Panc1 (cell line): ENCODE measurements around the gene VDR. TPM values are rescaled to one million over a fixed set of nuclear protein-coding genes. Genes with fewer than 3 reads are reported as not detected.

Source experiments
- ATAC-seq: fragments of 200-7000 bp; cut with Tn5 transposase; 2 replicates; pipeline ENCODE4 v1.9.1; 2020; ENCODE audit warnings: mild to moderate bottlenecking, moderate library complexity
- BruUV-seq: library from RNA; stranded (reverse); fragments of 400-500 nt; replicated peaks from 2 replicates; lab custom pipeline; 2021; lab: Mats Ljungman, UMichigan
- CTCF ChIA-PET: fragments of 300-600 bp; sonication (Branson Sonifier 250); formaldehyde crosslinking; loops from one replicate; lab custom pipeline; 2022; ENCODE audit warnings: antibody characterized with exemption; lab: Charles Lee
- POLR2A ChIA-PET: fragments of 300-600 bp; sonication (Branson Sonifier 250); formaldehyde crosslinking; loops from one replicate; lab custom pipeline; 2022; ENCODE audit warnings: antibody characterized with exemption; lab: Charles Lee
- DNase-seq: peaks from one replicate; pipeline ENCODE4 v3.0.0-alpha.2; 2010; ENCODE audit warnings: low read depth, low spot score
- H3K27ac ChIP-seq: 2 replicates; pipeline ENCODE4 v1.5.1; 2011; ENCODE audit warnings: mild to moderate bottlenecking, low read length, inconsistent platforms
- H3K27me3 ChIP-seq: fragments of 200-500 bp; sonication (Bioruptor generic); 2 replicates; pipeline ENCODE4 v1.6.0; 2014; ENCODE audit warnings: low read length, inconsistent platforms; ENCODE audit not compliant: control insufficient read depth, insufficient read depth
- H3K36me3 ChIP-seq: fragments of 200-500 bp; sonication (Bioruptor generic); 2 replicates; pipeline ENCODE4 v1.5.1; 2014; ENCODE audit warnings: inconsistent platforms, mild to moderate bottlenecking, low read length, moderate library complexity; ENCODE audit not compliant: control insufficient read depth, insufficient read depth
- H3K4me1 ChIP-seq: 2 replicates; pipeline ENCODE4 v1.5.1; 2011; ENCODE audit warnings: inconsistent platforms, mild to moderate bottlenecking, low read length, moderate library complexity; ENCODE audit not compliant: control insufficient read depth, insufficient read depth
- H3K4me3 ChIP-seq, 2 experiments: 2 replicates each; pipeline ENCODE4 v1.5.1; 2011 to 2012; ENCODE audit warnings: low read depth in 2 of 2, low read length in 2 of 2, mild to moderate bottlenecking in 2 of 2, inconsistent platforms in 1 of 2, moderate library complexity in 1 of 2
- H3K9me3 ChIP-seq: fragments of 200-500 bp; sonication (Bioruptor generic); 2 replicates; pipeline ENCODE4 v1.5.1; 2014; ENCODE audit warnings: low read depth, mild to moderate bottlenecking, inconsistent platforms, low read length, moderate library complexity; ENCODE audit not compliant: control insufficient read depth, insufficient read depth
- POLR2AphosphoS5 ChIP-seq: IDR thresholded peaks from 2 replicates; pipeline ENCODE4 v1.6.1; 2012; ENCODE audit warnings: mild to moderate bottlenecking, low read depth, low read length, moderate library complexity
- SIN3A ChIP-seq: IDR thresholded peaks from 2 replicates; pipeline ENCODE4 v1.6.1; 2012; ENCODE audit warnings: low read depth, mild to moderate bottlenecking, low read length, moderate library complexity, borderline replicate concordance; ENCODE audit not compliant: insufficient read depth
- TCF7L2 ChIP-seq: IDR thresholded peaks from 2 replicates; pipeline ENCODE4 v1.6.1; 2011; ENCODE audit warnings: mild to moderate bottlenecking, low read depth, low read length, inconsistent platforms
- in situ Hi-C: cut with HindIII; loops from 2 replicates; pipeline ENCODE4 v1.10.0; 2016; ENCODE audit warnings: low sequenced_read_pairs, low pct_unique_long_range_greater_than_20kb
- intact Hi-C: fragments of 100-400 bp; cut with micrococcal nuclease; formaldehyde crosslinking; loops from one replicate; pipeline ENCODE4 v1.10.0; 2022; ENCODE audit not compliant: unreplicated experiment
- total RNA-seq: library from RNA; stranded (reverse); gene quantifications from one replicate; pipeline ENCODE4 v1.2.1, GENCODE V29; 2021; ENCODE audit not compliant: unreplicated experiment
- TF ChIP-seq, protein P1 (sequence below), 2 experiments: IDR thresholded peaks; 2 replicates each; pipeline ENCODE4 v1.6.1; 2011 to 2012; ENCODE audit warnings: low read depth in 2 of 2, control low read depth in 1 of 2, low read length in 1 of 2, mild to moderate bottlenecking in 1 of 2, moderate library complexity in 1 of 2; ENCODE audit not compliant: insufficient read depth in 1 of 2

VDR gene
- total RNA-seq, 1 experiment from 2014 or later, result 3.0 TPM

GRCh38 chr12:47822401-47822800, 82.4 kb downstream of the VDR start:
- ChIA-PET CTCF (interaction anchor here (1.0 kb wide), 1 partner anchor 25 kb away, joined by 3 read pairs; no protein-coding TSS in a partner anchor), POLR2A (no interaction called here)
- TF ChIP-seq, protein P1, sequence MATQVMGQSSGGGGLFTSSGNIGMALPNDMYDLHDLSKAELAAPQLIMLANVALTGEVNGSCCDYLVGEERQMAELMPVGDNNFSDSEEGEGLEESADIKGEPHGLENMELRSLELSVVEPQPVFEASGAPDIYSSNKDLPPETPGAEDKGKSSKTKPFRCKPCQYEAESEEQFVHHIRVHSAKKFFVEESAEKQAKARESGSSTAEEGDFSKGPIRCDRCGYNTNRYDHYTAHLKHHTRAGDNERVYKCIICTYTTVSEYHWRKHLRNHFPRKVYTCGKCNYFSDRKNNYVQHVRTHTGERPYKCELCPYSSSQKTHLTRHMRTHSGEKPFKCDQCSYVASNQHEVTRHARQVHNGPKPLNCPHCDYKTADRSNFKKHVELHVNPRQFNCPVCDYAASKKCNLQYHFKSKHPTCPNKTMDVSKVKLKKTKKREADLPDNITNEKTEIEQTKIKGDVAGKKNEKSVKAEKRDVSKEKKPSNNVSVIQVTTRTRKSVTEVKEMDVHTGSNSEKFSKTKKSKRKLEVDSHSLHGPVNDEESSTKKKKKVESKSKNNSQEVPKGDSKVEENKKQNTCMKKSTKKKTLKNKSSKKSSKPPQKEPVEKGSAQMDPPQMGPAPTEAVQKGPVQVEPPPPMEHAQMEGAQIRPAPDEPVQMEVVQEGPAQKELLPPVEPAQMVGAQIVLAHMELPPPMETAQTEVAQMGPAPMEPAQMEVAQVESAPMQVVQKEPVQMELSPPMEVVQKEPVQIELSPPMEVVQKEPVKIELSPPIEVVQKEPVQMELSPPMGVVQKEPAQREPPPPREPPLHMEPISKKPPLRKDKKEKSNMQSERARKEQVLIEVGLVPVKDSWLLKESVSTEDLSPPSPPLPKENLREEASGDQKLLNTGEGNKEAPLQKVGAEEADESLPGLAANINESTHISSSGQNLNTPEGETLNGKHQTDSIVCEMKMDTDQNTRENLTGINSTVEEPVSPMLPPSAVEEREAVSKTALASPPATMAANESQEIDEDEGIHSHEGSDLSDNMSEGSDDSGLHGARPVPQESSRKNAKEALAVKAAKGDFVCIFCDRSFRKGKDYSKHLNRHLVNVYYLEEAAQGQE (IDR thresholded peaks at IDR 0.05; ENCODE audit: insufficient read depth in 1 of 2, low read depth in 2 of 2, low read length in 1 of 2), result no peak
- TF ChIP-seq TCF7L2 (no peak), POLR2AphosphoS5 (no peak)
- intact Hi-C loops (no loop called here), in situ Hi-C loops (no loop called here)
- no peak overlapping the region for H3K4me3 ChIP-seq
- H3K27ac ChIP-seq, result peak overlapping the region; percentile 89
- peaks cover 41% of the 10 kb centered on the region for H3K4me1 ChIP-seq
- no peaks in the 10 kb centered on the region for H3K27me3 ChIP-seq
- ATAC-seq (no peak), DNase-seq (no peak)
- no TSS peak for BruUV-seq
- no peaks in the 10 kb centered on the region for H3K36me3 ChIP-seq
- no peaks in the 10 kb centered on the region for H3K9me3 ChIP-seq

DNA sequence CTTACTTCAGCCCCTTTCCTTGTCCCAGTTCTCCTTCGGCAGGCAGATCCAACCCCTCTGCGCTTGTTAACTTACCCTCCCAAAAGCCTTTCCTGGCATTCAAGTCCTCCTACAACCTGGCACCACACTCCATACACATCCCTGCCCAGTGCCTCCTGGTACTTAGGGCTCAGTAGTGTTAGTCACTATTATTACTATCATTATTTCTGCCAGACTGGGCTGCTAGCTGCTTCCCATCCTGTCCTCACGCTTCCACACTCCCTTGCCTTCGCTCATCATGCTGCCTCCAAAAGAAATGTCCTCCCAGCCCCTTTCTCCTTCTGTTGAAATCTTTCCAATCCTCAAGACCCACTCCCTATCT, 83.5 kb downstream of the VDR start:
- CTCF ChIA-PET, result interaction anchor here (0.9 kb wide), 1 partner anchor 17 kb away, joined by 11 read pairs; no protein-coding TSS in a partner anchor
- H3K27me3 ChIP-seq, result no peaks in the 10 kb centered on the region
- peaks cover 49% of the 10 kb centered on the region for H3K4me1 ChIP-seq
- H3K4me3 ChIP-seq, result peak overlapping the region in 1 of 2 experiments; percentile 78; a peak in 2 of 4 replicates
- ATAC-seq, result no peak
- H3K9me3 ChIP-seq, result no peaks in the 10 kb centered on the region
- TF ChIP-seq SIN3A (no peak), POLR2AphosphoS5 (no peak)
- intact Hi-C loops, result no loop called here
- DNase-seq, result no peak
- in situ Hi-C loops, result no loop called here
- no peaks in the 10 kb centered on the region for H3K36me3 ChIP-seq
- peak overlapping the region; percentile 89 for H3K27ac ChIP-seq
- BruUV-seq, result no TSS peak
- POLR2A ChIA-PET, result no interaction called here

DNA sequence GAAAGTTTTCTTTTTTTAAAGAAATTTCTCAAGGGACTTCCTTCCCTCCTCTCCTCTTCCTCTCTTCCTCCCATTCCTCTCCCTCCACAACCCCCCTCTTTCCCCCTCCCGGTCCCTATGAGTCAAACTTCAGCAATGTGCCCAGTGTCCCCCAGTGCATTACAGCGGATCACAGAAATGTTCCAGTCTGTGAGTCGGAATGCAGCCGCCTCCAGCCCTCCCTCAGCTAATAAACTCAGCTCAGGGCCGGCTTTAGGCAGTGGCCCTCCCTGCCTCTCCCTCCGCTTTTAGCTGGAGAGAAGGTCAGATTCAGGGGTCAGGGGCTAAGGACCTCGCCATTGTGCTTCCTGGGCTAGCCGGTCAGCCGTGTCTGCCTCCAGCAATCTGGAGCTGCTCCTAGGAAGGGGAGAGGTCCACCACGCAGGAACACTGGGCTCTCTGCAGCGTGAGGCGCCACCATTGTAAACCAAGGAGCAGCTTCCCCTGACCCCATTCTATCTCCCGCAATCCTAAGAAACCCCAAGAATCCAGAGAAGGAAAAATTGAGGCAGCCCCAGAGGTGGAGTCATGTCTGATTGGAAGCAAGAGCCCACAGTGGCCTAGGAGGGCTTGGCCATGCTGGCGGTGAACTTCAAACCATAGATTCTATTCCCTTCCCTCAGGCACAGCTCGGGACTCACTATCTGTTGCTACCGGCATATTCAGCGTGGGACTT, 84.0 kb downstream of the VDR start:
- CTCF ChIA-PET, result interaction anchor here (0.6 to 0.9 kb wide), 2 partner anchors 17 to 107 kb away, joined by 7 to 11 read pairs; no protein-coding TSS in a partner anchor
- TF ChIP-seq POLR2AphosphoS5 (peak; percentile 44; the same call in 1 of the 2 replicates), SIN3A (no peak), TCF7L2 (peak; percentile 46; the same call in 1 of the 2 replicates)
- Histone ChIP-seq H3K27me3 (no peaks in the 10 kb centered on the region), H3K4me3 (peak overlapping the region; percentile 63 to 78), H3K36me3 (no peaks in the 10 kb centered on the region), H3K9me3 (no peaks in the 10 kb centered on the region), H3K27ac (peak overlapping the region; percentile 89), H3K4me1 (peaks cover 53% of the 10 kb centered on the region)
- intact Hi-C loops (no loop called here), in situ Hi-C loops (no loop called here)
- POLR2A ChIA-PET, result no interaction called here
- ATAC-seq, result peak; percentile 64
- DNase-seq, result no peak
- BruUV-seq, result no TSS peak
